Common myeloid progenitor, CD34-positive (primary cell): ENCODE measurements around the gene SGMS1.

Experiments
- CTCF ChIA-PET: fragments of 350-600 bp; sonication (Branson Sonifier 250); formaldehyde crosslinking; loops from one replicate; lab custom pipeline; 2021; ENCODE audit warnings: antibody characterized with exemption; lab: Charles Lee
- POLR2A ChIA-PET: fragments of 350-600 bp; sonication (Branson Sonifier 250); formaldehyde crosslinking; loops from one replicate; lab custom pipeline; 2021; ENCODE audit warnings: antibody characterized with exemption; lab: Charles Lee
- DNase-seq, 3 donors: peaks; one replicate each; pipeline versions ENCODE4 v3.0.0 to v3.0.0-alpha.2; 2013
- H3K27ac ChIP-seq, 2 experiments: 1 replicate in 1 of 2; 2 replicates in 1 of 2; pipeline ENCODE4 v1.7.0; 2013; ENCODE audit warnings: inconsistent platforms in 2 of 2, low read length in 2 of 2, mild to moderate bottlenecking in 2 of 2, low read depth in 1 of 2, moderate library complexity in 1 of 2; ENCODE audit not compliant: severe bottlenecking in 2 of 2, insufficient read depth in 1 of 2, poor library complexity in 1 of 2
- H3K27me3 ChIP-seq, 5 experiments: replicated peaks in 2 of 5; 1 replicate in 3 of 5; 2 replicates in 2 of 5; pipeline versions ENCODE4 v1.6.1 to v1.7.0; 2013; ENCODE audit warnings: low read length in 4 of 5, mild to moderate bottlenecking in 2 of 5, moderate library complexity in 2 of 5, inconsistent platforms in 1 of 5; ENCODE audit not compliant: insufficient read depth in 5 of 5, control insufficient read depth in 4 of 5
- H3K36me3 ChIP-seq, 4 experiments: 1 replicate in 2 of 4; 2 replicates in 2 of 4; pipeline versions ENCODE4 v1.6.1 to v1.7.0; 2013; ENCODE audit warnings: low read length in 3 of 4, control low read depth in 1 of 4, mild to moderate bottlenecking in 1 of 4; ENCODE audit not compliant: control insufficient read depth in 4 of 4, insufficient read depth in 4 of 4
- H3K4me1 ChIP-seq, 4 experiments: 1 replicate in 3 of 4; 2 replicates in 1 of 4; pipeline versions ENCODE4 v1.6.1 to v1.7.1; 2013; ENCODE audit warnings: low read length in 3 of 4, mild to moderate bottlenecking in 3 of 4, control low read depth in 1 of 4, inconsistent platforms in 1 of 4, moderate library complexity in 1 of 4; ENCODE audit not compliant: control insufficient read depth in 4 of 4, insufficient read depth in 4 of 4; ENCODE audit errors: control extremely low read depth in 1 of 4
- H3K4me3 ChIP-seq, 7 experiments: 1 replicate in 4 of 7; 2 replicates in 3 of 7; pipeline versions ENCODE4 v1.5.1 to v1.7.0; 2013; ENCODE audit warnings: mild to moderate bottlenecking in 7 of 7, low read length in 6 of 7, moderate library complexity in 6 of 7, inconsistent platforms in 2 of 7, low read depth in 2 of 7, control low read depth in 1 of 7; ENCODE audit not compliant: insufficient read depth in 4 of 7, control insufficient read depth in 1 of 7; ENCODE audit errors: extremely low read depth in 1 of 7
- H3K9me3 ChIP-seq, 5 experiments: 1 replicate in 4 of 5; 2 replicates in 1 of 5; pipeline versions ENCODE4 v1.6.1 to v1.7.1; 2013; ENCODE audit warnings: low read length in 4 of 5, mild to moderate bottlenecking in 2 of 5, inconsistent platforms in 1 of 5, low read depth in 1 of 5, moderate library complexity in 1 of 5; ENCODE audit not compliant: control insufficient read depth in 4 of 5, insufficient read depth in 2 of 5; ENCODE audit errors: control extremely low read depth in 1 of 5
- WGBS: methylation state at CpG from one replicate; pipeline ENCODE4 v1.1.5; 2013; ENCODE audit not compliant: insufficient coverage; 5-methylcytosine and 5-hydroxymethylcytosine counted together

Gene SGMS1

DNA sequence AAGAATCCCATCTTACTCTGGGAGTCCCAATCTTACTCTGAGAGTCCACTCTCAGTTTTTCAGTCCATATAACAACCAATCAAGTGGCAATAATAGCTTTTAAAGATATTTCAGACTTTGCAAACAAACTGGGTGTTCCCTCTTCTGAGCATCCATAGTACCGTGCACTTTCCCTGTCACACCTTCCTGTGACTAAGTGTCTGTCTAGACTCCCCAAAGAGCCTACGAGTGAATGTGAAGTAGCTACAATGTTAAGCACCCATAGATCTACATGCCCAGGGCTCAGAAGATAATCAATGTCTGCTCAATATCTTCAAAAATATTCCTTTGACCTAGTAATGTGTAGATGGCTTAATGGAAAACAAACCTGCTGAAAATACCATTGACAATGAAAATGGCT lies 276.8 kb downstream of the SGMS1 start:
- H3K27me3 ChIP-seq: no peaks in the 10 kb centered on the region
- CTCF ChIA-PET: interaction anchor here (1.6 kb wide), 1 partner anchor 11 kb away, joined by 4 read pairs; no protein-coding TSS in a partner anchor
- no peak overlapping the region for H3K27ac ChIP-seq
- peaks cover 0 to 22% (median 7%) of the 10 kb centered on the region in 5 experiments for H3K9me3 ChIP-seq
- H3K36me3 ChIP-seq: peaks cover 5 to 16% (median 13%) of the 10 kb centered on the region in 4 experiments
- POLR2A ChIA-PET: no interaction called here
- no peak overlapping the region for H3K4me3 ChIP-seq
- H3K4me1 ChIP-seq: peaks cover 0 to 12% (median under 1%) of the 10 kb centered on the region in 4 experiments
- no peak for DNase-seq
- 100% methylated on average over 2 of the region's 2 CpGs for WGBS

DNA sequence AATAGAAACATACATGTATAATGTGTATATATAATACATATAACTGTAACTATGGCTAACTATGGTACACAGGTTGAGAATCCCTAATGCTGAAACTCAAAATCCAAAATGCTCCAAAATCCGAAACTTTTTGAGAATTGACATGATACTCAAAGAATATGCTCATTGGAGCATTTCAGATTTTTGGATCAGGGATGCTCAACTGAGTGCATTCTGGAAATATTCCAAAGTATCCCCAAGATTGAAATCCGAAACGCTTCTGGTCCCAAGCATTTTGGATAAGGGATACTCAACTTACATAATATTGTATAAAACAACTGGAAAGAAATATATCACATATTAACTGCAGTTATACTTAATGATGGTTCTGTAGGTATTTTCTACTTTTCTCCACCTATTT lies 278.2 kb downstream of the SGMS1 start:
- no peak for DNase-seq
- H3K4me1 ChIP-seq: peaks cover 0 to 12% (median under 1%) of the 10 kb centered on the region in 4 experiments
- no peak overlapping the region for H3K4me3 ChIP-seq
- peaks cover 0 to 16% (median 7%) of the 10 kb centered on the region in 5 experiments for H3K9me3 ChIP-seq
- WGBS: no CpG with 5 or more reads among the region's 3 CpGs
- no peaks in the 10 kb centered on the region for H3K27me3 ChIP-seq
- ChIA-PET CTCF (no interaction called here), POLR2A (no interaction called here)
- H3K27ac ChIP-seq: no peak overlapping the region
- H3K36me3 ChIP-seq: peaks cover 5 to 20% (median 14%) of the 10 kb centered on the region in 4 experiments

DNA sequence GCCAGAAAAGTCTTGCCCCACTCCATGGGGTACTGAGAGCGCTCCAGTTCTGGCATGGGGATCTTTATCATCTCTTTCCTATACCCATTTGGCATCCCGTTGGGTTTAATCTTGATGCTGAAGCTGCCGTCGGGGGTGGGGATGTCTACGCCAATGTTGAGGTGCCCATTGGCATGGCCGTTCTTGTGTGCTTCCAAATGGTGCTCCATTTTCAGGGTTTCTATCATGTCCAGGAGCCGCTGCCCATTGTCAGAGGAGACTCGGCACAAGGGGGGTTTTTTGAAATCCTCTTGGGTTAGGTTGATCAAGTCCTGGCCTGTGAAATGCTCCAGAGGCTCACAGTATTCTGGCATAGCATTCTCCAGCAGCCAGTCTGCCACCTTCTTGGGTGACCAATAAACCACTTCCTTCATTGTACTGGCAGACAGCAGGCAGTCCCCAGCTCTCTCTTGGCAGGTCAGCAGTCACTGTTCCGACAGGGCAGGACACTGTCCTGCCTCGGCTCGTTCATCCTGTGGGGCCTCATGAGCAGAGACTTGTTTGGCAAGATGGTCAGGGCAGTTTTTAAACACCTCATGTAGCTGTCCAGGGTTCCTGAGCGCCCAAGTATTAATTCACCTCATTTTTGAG lies 279.9 kb downstream of the SGMS1 start:
- Histone ChIP-seq H3K9me3 (peaks cover 0 to 2% (median 0%) of the 10 kb centered on the region in 5 experiments), H3K4me3 (no peak overlapping the region), H3K36me3 (peaks cover 9 to 28% (median 14%) of the 10 kb centered on the region in 4 experiments), H3K4me1 (peaks cover 0 to 12% (median under 1%) of the 10 kb centered on the region in 4 experiments), H3K27ac (no peak overlapping the region), H3K27me3 (no peaks in the 10 kb centered on the region)
- DNase-seq: no peak
- CTCF ChIA-PET: no interaction called here
- 98% methylated on average over 11 of the region's 12 CpGs for WGBS
- POLR2A ChIA-PET: no interaction called here

DNA sequence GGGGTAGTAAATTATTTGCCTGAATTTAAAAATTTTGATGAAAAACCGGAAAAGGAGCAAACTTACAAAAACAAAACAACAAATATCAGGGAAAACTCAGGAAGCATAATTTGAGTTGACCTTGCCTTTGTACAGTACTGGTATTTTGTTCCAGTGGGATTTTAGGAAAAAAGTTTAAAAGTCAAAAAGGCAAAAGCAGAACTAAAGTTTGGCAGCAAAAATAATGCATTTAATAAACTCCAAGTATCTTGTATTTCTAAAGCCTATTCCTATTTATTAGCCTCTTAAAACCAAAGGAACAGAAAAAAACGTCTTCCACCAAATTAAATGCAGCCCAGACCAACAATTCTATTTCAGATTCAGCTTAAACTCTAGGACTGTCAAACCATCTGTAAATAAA lies 281.8 kb downstream of the SGMS1 start:
- 100% methylated on average over 1 of the region's 2 CpGs for WGBS
- ChIA-PET POLR2A (no interaction called here), CTCF (interaction anchor here (0.9 to 1.3 kb wide), 3 partner anchors 18 to 1925 kb away, joined by 3 read pairs; no protein-coding TSS in a partner anchor)

DNA sequence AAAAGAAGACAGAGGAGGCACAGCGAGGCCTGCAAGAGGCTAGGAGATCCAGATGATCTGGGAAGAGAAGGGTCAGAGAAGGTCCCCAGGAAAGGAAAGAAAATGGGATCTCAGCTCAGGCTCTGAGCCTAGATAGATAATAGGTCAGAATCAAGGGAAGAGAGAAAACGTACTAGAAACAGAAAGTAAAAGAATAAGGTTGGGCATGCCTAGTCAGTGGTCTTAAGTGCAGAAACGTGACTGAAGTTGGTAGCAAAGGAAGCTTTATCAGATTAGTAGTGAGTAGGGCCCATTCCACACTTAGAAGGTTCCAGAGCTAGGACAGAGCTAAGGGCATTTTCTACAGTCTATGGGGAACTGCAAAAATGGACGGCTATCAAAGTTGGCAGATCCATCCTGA lies 287.6 kb downstream of the SGMS1 start:
- ChIA-PET CTCF (no interaction called here), POLR2A (no interaction called here)
- H3K27ac ChIP-seq: no peak overlapping the region
- DNase-seq: peak in 2 of 3 donors; percentile 37 to 46
- peak overlapping the region in 1 of 7 experiments; percentile 33 for H3K4me3 ChIP-seq
- H3K9me3 ChIP-seq: no peaks in the 10 kb centered on the region
- 60% methylated on average over 2 of the region's 4 CpGs for WGBS
- no peaks in the 10 kb centered on the region for H3K27me3 ChIP-seq
- peaks cover 0 to 13% (median 2%) of the 10 kb centered on the region in 4 experiments for H3K36me3 ChIP-seq
- H3K4me1 ChIP-seq: peaks cover 0 to 4% (median 0%) of the 10 kb centered on the region in 4 experiments

More for the DNA sequence above, 281.8 kb downstream of the SGMS1 start:
- DNase-seq: no peak
- no peaks in the 10 kb centered on the region for H3K9me3 ChIP-seq
- no peaks in the 10 kb centered on the region for H3K27me3 ChIP-seq
- no peak overlapping the region for H3K27ac ChIP-seq
- peaks cover 9 to 28% (median 14%) of the 10 kb centered on the region in 4 experiments for H3K36me3 ChIP-seq
- peaks cover 0 to 5% (median 0%) of the 10 kb centered on the region in 4 experiments for H3K4me1 ChIP-seq
- no peak overlapping the region for H3K4me3 ChIP-seq

DNA sequence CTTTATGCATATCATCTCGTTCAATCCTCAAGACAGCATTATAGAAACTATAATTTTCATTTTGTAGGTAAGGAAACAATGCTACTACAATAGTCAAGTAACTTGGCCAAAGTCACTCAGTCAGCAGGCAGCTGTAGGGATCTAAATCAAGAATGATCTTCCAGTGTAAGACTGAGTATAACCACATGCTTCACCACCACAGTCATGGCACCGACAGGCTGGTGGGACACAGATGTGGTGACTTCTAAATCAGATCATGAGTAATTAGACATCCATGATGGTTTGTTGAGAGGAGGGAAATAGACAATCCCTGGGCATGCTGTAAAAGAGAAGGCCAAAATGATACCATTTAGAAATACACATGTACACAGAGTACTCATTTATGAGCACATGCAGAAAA lies 288.4 kb downstream of the SGMS1 start:
- Histone ChIP-seq H3K36me3 (peaks cover 0 to 11% (median 2%) of the 10 kb centered on the region in 4 experiments), H3K4me1 (peaks cover 0 to 4% (median 0%) of the 10 kb centered on the region in 4 experiments), H3K9me3 (no peaks in the 10 kb centered on the region), H3K4me3 (no peak overlapping the region), H3K27ac (no peak overlapping the region), H3K27me3 (no peaks in the 10 kb centered on the region)
- CTCF ChIA-PET: interaction anchor here (0.9 kb wide), 1 partner anchor 9 kb away, joined by 3 read pairs; no protein-coding TSS in a partner anchor
- WGBS: no CpG with 5 or more reads among the region's 2 CpGs
- POLR2A ChIA-PET: no interaction called here
- no peak for DNase-seq

DNA sequence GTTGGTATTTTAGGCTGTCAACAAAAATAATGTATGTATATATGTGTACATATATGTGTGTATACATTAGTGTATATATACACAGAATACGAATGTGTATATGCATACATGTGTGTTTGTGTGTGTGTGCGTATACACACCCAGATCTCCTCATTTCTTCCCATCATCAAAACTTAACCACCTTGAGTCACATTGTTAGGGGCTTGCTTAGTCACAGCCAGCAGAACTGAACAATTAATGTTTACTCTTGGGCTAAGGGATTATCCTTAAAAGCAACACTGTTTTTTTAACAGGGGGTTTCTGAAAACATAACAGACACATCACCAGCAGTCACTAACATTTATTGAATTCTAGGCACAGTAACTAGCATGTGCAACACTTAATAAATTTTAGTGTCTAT lies 289.5 kb downstream of the SGMS1 start:
- ChIA-PET CTCF (no interaction called here), POLR2A (no interaction called here)
- no peak overlapping the region for H3K4me3 ChIP-seq
- no CpG with 5 or more reads among the region's 2 CpGs for WGBS
- peak in 1 of 3 donors; percentile 23 for DNase-seq
- H3K4me1 ChIP-seq: peaks cover 0 to 4% (median 0%) of the 10 kb centered on the region in 4 experiments
- H3K27ac ChIP-seq: no peak overlapping the region
- H3K27me3 ChIP-seq: no peaks in the 10 kb centered on the region
- H3K36me3 ChIP-seq: peaks cover 0 to 3% (median 0%) of the 10 kb centered on the region in 4 experiments
- no peaks in the 10 kb centered on the region for H3K9me3 ChIP-seq
